ENCODE measurements around the gene PSAP. TPM values are rescaled to one million over a fixed set of nuclear protein-coding genes. Genes with fewer than 3 reads are reported as not detected.

PSAP gene
- total RNA-seq, 1 experiment from 2014 or later: 397 TPM

- TF ChIP-seq TEAD4 (CRISPR knock-in tag; IDR thresholded peaks at IDR 0.05) (no peak), ZBTB43 (CRISPR knock-in tag; IDR thresholded peaks at IDR 0.05) (no peak), AR (CRISPR knock-in tag; IDR thresholded peaks at IDR 0.05) (no peak), TCF7 (CRISPR knock-in tag; IDR thresholded peaks at IDR 0.05; ENCODE audit: low read depth) (no peak), ZNF121 (CRISPR knock-in tag; IDR thresholded peaks at IDR 0.05) (no peak)
Measured at GRCh38 chr10:71782221-71782916, 68.7 kb downstream of the PSAP start (continued).

DNA sequence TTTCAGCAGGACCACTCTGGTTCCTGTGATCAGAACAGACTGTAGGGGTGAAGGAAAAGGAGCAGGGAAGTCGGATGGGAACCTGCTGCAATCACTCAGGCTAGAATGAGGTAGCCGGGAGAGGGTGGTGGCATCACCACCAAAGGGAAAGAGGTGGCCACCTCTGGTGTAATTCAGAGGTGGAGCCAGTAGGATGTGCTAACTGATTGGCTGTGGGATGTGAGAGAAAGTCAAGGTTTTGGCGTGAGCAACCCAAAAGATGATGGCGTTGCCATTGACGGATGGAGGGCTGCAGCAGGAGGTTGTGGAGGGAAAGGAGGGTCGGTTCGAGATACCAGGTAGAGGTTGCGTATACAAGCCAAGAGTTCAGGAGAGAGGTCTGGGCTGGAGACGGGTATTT is 70.3 kb downstream of the PSAP start:
- H3K36me3 Mint-ChIP-seq: 0 out of 2 replicates have a peak, but pooled peaks cover 2% of the 10 kb centered on the region
- peaks cover 19% of the 10 kb centered on the region for H3K4me1 Mint-ChIP-seq
- no peak overlapping the region for H3K27ac Mint-ChIP-seq
- no peak overlapping the region for H3K4me3 Mint-ChIP-seq
- H3K9me3 Mint-ChIP-seq: peaks cover 6% of the 10 kb centered on the region
- ChIA-PET CTCF (interaction anchor here (1.3 to 1.4 kb wide), 2 partner anchors 31 to 84 kb away, joined by 3 to 5 read pairs; no protein-coding TSS in a partner anchor), POLR2A (no interaction called here)
- H3K27me3 Mint-ChIP-seq (ENCODE audit: low read depth): peaks cover 4% of the 10 kb centered on the region; the same call in 1 of the 2 replicates
- no peak for TF ChIP-seq CREB1 (CRISPR knock-in tag; IDR thresholded peaks at IDR 0.05)
- TF ChIP-seq KAT7 (CRISPR knock-in tag; IDR thresholded peaks at IDR 0.05; ENCODE audit: borderline replicate concordance): no peak
- TF ChIP-seq ZSCAN18 (CRISPR knock-in tag; IDR thresholded peaks at IDR 0.05): no peak
- no peak for TF ChIP-seq NFYB (CRISPR knock-in tag; conservative IDR thresholded peaks at IDR 0.05; ENCODE audit: low read depth)
- TF ChIP-seq NR3C1 (CRISPR knock-in tag; conservative IDR thresholded peaks at IDR 0.05; ENCODE audit: low read depth): no peak
- TF ChIP-seq MXD4 (CRISPR knock-in tag; IDR thresholded peaks at IDR 0.05; ENCODE audit: borderline replicate concordance): no peak
- TF ChIP-seq FOXJ3 (CRISPR knock-in tag; IDR thresholded peaks at IDR 0.05; ENCODE audit: borderline replicate concordance): no peak
- TF ChIP-seq, protein P1, sequence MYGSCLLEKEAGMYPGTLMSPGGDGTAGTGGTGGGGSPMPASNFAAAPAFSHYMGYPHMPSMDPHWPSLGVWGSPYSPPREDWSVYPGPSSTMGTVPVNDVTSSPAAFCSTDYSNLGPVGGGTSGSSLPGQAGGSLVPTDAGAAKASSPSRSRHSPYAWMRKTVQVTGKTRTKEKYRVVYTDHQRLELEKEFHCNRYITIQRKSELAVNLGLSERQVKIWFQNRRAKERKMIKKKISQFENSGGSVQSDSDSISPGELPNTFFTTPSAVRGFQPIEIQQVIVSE (CRISPR knock-in tag; IDR thresholded peaks at IDR 0.05; ENCODE audit: borderline replicate concordance): no peak
- TF ChIP-seq, protein P2, sequence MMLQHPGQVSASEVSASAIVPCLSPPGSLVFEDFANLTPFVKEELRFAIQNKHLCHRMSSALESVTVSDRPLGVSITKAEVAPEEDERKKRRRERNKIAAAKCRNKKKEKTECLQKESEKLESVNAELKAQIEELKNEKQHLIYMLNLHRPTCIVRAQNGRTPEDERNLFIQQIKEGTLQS (CRISPR knock-in tag; conservative IDR thresholded peaks at IDR 0.05): no peak
- TF ChIP-seq ZNF532 (CRISPR knock-in tag; IDR thresholded peaks at IDR 0.05; ENCODE audit: borderline replicate concordance): no peak
- TF ChIP-seq GABPB1 (CRISPR knock-in tag; IDR thresholded peaks at IDR 0.05): no peak
- TF ChIP-seq FOXK1 (CRISPR knock-in tag; IDR thresholded peaks at IDR 0.05): no peak
- no peak for TF ChIP-seq HMGA2 (CRISPR knock-in tag; IDR thresholded peaks at IDR 0.05)
- no peak for TF ChIP-seq ATF6 (CRISPR knock-in tag; IDR thresholded peaks at IDR 0.05)
- ATAC-seq (peak; percentile 57), DNase-seq (ENCODE audit: low spot score) (no peak)
